DOHH2 (cell line): ENCODE results near the gene SLC38A3.
"Not testable (repeated sequence)": the region's sequence is repeated elsewhere in the genome, so short reads cannot be mapped to it uniquely, and the experiment has no call there.

ENCODE experiments used
- H3F3A ChIP-seq: fragments of 200-600 bp; sonication (generic), shearing (Covaris generic); 2 replicates; pipeline ENCODE4 v1.6.0; 2016; ENCODE audit warnings: antibody characterized with exemption, mild to moderate bottlenecking; ENCODE audit not compliant: control insufficient read depth, insufficient read depth
- H3K27ac ChIP-seq: fragments of 200-600 bp; sonication (generic); 2 replicates; pipeline ENCODE4 v1.5.1; 2014; ENCODE audit warnings: low read depth, mild to moderate bottlenecking, low read length, moderate library complexity
- H3K27me3 ChIP-seq: fragments of 200-600 bp; sonication (generic); 2 replicates; pipeline ENCODE4 v1.6.1; 2014; ENCODE audit warnings: mild to moderate bottlenecking, low read length, mixed read lengths; ENCODE audit not compliant: control insufficient read depth
- H3K36me3 ChIP-seq: fragments of 200-600 bp; sonication (generic); 2 replicates; pipeline ENCODE4 v1.6.1; 2014; ENCODE audit warnings: mild to moderate bottlenecking, low read length, moderate library complexity, mixed read lengths; ENCODE audit not compliant: control insufficient read depth
- H3K4me1 ChIP-seq: fragments of 200-600 bp; sonication (generic); 2 replicates; pipeline ENCODE4 v1.6.1; 2014; ENCODE audit warnings: mild to moderate bottlenecking, low read length, mixed read lengths; ENCODE audit not compliant: control insufficient read depth
- H3K4me2 ChIP-seq: fragments of 200-600 bp; sonication (generic); 2 replicates; pipeline ENCODE4 v1.6.0; 2014; ENCODE audit warnings: mild to moderate bottlenecking, low read length, moderate library complexity
- H3K4me3 ChIP-seq: fragments of 200-600 bp; sonication (generic); 2 replicates; pipeline ENCODE4 v1.5.1; 2014; ENCODE audit warnings: mild to moderate bottlenecking, low read length, mixed read lengths
- H3K79me2 ChIP-seq: fragments of 200-600 bp; sonication (generic); 2 replicates; pipeline ENCODE4 v1.6.1; 2014; ENCODE audit warnings: mild to moderate bottlenecking, low read length, mixed read lengths; ENCODE audit not compliant: control insufficient read depth
- H3K9me2 ChIP-seq: fragments of 200-600 bp; sonication (generic); replicated peaks from 2 replicates; pipeline ENCODE4 v1.6.1; 2014; ENCODE audit warnings: mild to moderate bottlenecking, low read length, mixed read lengths; ENCODE audit not compliant: control insufficient read depth
- H3K9me3 ChIP-seq: fragments of 200-600 bp; sonication (generic); 2 replicates; pipeline ENCODE4 v1.6.1; 2014; ENCODE audit warnings: antibody characterized with exemption, low read length, mixed read lengths; ENCODE audit not compliant: control insufficient read depth, insufficient read depth
- H4K20me1 ChIP-seq: fragments of 200-600 bp; sonication (generic); 2 replicates; pipeline ENCODE4 v1.6.0; 2014; ENCODE audit warnings: low read depth, mild to moderate bottlenecking, antibody characterized with exemption, low read length, moderate library complexity; ENCODE audit not compliant: control insufficient read depth, insufficient read depth
- EZH2phosphoT487 ChIP-seq: fragments of 200-600 bp; sonication (generic); IDR thresholded peaks from 2 replicates; pipeline ENCODE4 v1.6.1; 2017; ENCODE audit warnings: borderline replicate concordance, mild to moderate bottlenecking, antibody characterized with exemption, low read length, moderate library complexity, mixed read lengths
- TF ChIP-seq, protein P1 (sequence below): fragments of 200-600 bp; sonication (generic); IDR thresholded peaks from one replicate; pipeline ENCODE4 v1.5.1; 2014; ENCODE audit warnings: antibody characterized with exemption, mild to moderate bottlenecking, low read depth, low read length; ENCODE audit not compliant: poor library complexity, severe bottlenecking

The SLC38A3 gene

GRCh38 chr3:50260942-50261441 is 55.9 kb downstream of the SLC38A3 start:
- no peaks in the 10 kb centered on the region for H3K9me2 ChIP-seq
- TF ChIP-seq, protein P1, sequence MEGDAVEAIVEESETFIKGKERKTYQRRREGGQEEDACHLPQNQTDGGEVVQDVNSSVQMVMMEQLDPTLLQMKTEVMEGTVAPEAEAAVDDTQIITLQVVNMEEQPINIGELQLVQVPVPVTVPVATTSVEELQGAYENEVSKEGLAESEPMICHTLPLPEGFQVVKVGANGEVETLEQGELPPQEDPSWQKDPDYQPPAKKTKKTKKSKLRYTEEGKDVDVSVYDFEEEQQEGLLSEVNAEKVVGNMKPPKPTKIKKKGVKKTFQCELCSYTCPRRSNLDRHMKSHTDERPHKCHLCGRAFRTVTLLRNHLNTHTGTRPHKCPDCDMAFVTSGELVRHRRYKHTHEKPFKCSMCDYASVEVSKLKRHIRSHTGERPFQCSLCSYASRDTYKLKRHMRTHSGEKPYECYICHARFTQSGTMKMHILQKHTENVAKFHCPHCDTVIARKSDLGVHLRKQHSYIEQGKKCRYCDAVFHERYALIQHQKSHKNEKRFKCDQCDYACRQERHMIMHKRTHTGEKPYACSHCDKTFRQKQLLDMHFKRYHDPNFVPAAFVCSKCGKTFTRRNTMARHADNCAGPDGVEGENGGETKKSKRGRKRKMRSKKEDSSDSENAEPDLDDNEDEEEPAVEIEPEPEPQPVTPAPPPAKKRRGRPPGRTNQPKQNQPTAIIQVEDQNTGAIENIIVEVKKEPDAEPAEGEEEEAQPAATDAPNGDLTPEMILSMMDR = no peak
- no peak for TF ChIP-seq EZH2phosphoT487
- H4K20me1 ChIP-seq = no peaks in the 10 kb centered on the region
- H3K4me2 ChIP-seq = 0 out of 2 replicates have a peak overlapping the region, but pooled peaks have one; percentile 69
- no peak overlapping the region for H3K4me3 ChIP-seq
- H3K27ac ChIP-seq = no peak overlapping the region
- H3F3A ChIP-seq = no peaks in the 10 kb centered on the region; the same call in 1 of the 2 replicates
- no peaks in the 10 kb centered on the region; the same call in 1 of the 2 replicates for H3K27me3 ChIP-seq
- no peaks in the 10 kb centered on the region for H3K79me2 ChIP-seq
- peaks cover 10% of the 10 kb centered on the region for H3K4me1 ChIP-seq
- no peaks in the 10 kb centered on the region for H3K9me3 ChIP-seq
- H3K36me3 ChIP-seq = peaks cover 20% of the 10 kb centered on the region

DNA sequence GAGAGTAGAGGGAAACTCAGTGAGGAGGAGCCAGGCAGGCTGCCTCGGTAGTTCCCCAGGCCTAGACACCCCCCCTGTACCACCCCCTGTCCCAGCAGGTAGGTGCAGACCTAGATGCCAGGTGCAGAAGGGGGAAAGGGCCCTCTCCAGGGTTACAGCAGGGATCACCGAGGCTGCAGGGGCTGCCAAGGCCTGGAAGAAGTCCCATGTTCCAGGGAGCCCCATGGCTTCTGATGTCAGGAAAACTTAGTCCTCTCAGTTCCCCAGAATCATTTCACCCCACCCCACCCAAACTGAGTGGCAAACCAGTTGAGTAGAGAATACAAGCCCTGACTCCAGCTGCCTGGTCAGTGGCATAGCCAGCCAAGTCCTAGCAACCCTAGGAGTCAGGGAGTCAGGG is 56.4 kb downstream of the SLC38A3 start:
- Histone ChIP-seq H3K4me2 (no peak overlapping the region), H3K4me3 (no peak overlapping the region), H3K27me3 (peaks cover 5% of the 10 kb centered on the region), H3K36me3 (peaks cover 15% of the 10 kb centered on the region), H3F3A (no peaks in the 10 kb centered on the region; the same call in 1 of the 2 replicates), H3K4me1 (peaks cover 10% of the 10 kb centered on the region), H3K9me3 (no peaks in the 10 kb centered on the region), H3K27ac (no peak overlapping the region), H3K79me2 (no peaks in the 10 kb centered on the region), H3K9me2 (no peaks in the 10 kb centered on the region), H4K20me1 (no peaks in the 10 kb centered on the region)
- TF ChIP-seq EZH2phosphoT487 = no peak
- TF ChIP-seq, protein P1 = no peak

- H3K27me3 ChIP-seq = peaks cover 12% of the 10 kb centered on the region
- H3K4me2 ChIP-seq, H3K79me2 ChIP-seq, H3K36me3 ChIP-seq, H3K9me2 ChIP-seq, H4K20me1 ChIP-seq, H3K9me3 ChIP-seq, H3F3A ChIP-seq, H3K4me3 ChIP-seq, H3K27ac ChIP-seq: not testable (repeated sequence)
- peaks cover 10% of the 10 kb centered on the region for H3K4me1 ChIP-seq
Measured at GRCh38 chr3:50262200-50262599, 57.1 kb downstream of the SLC38A3 start.

DNA sequence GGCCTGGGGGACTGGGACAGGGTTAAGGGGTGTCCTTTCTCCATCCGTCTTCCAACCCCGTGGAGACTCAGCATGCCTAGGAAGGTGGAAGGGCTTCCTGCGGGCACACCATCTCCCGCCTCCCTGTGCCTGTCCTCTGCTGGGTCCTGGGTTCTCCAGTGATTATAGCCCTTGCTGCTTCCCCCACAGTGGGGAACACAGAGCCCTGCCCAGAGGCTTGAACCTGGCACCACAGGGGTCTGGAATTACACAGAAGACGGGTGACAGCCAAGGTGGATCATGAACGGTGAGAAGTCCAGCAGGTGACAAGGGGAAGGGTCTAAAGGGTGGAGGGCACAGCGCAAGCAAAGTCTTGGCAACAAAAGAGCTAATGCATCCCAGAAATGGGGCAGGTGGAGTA is 57.7 kb downstream of the SLC38A3 start:
- Histone ChIP-seq H3K27ac (no peak overlapping the region), H3K4me3 (no peak overlapping the region), H3K9me3 (no peaks in the 10 kb centered on the region), H3K36me3 (peaks cover 3% of the 10 kb centered on the region; the same call in 1 of the 2 replicates), H3K27me3 (peaks cover 17% of the 10 kb centered on the region), H3F3A (no peaks in the 10 kb centered on the region), H3K9me2 (no peaks in the 10 kb centered on the region), H3K4me2 (no peak overlapping the region), H4K20me1 (no peaks in the 10 kb centered on the region), H3K79me2 (no peaks in the 10 kb centered on the region), H3K4me1 (peaks cover 10% of the 10 kb centered on the region)
- TF ChIP-seq, protein P1 = no peak
- TF ChIP-seq EZH2phosphoT487 = no peak
